GM19193 (cell line): Measurements from ENCODE around the gene PTPRQ.

Experiments used
- POLR2A ChIP-seq: IDR thresholded peaks from 4 replicates; pipeline ENCODE4 v1.6.1; 2011; ENCODE audit not compliant: insufficient read depth, insufficient read length; ENCODE audit errors: extremely low read depth

Gene PTPRQ

GRCh38 chr12:80445083-80445793, 1.2 kb downstream of the PTPRQ start:
- no peak for TF ChIP-seq POLR2A

- TF ChIP-seq POLR2A = no peak
Observed at GRCh38 chr12:80456513-80456912, 12.5 kb downstream of the PTPRQ start.

GRCh38 chr12:80460972-80461371, 16.9 kb downstream of the PTPRQ start:
- TF ChIP-seq POLR2A = no peak

GRCh38 chr12:80469681-80470080, 25.6 kb downstream of the PTPRQ start:
- no peak for TF ChIP-seq POLR2A

GRCh38 chr12:80470403-80470802, 26.4 kb downstream of the PTPRQ start:
- no peak for TF ChIP-seq POLR2A

- TF ChIP-seq POLR2A = no peak
Observed at GRCh38 chr12:80472236-80472635, 28.2 kb downstream of the PTPRQ start.

- TF ChIP-seq POLR2A = no peak
Observed at GRCh38 chr12:80472911-80473500, 29.0 kb downstream of the PTPRQ start.

GRCh38 chr12:80484746-80485145, 40.7 kb downstream of the PTPRQ start:
- TF ChIP-seq POLR2A = no peak

GRCh38 chr12:80485222-80485987, 41.4 kb downstream of the PTPRQ start:
- TF ChIP-seq POLR2A = no peak

- no peak for TF ChIP-seq POLR2A
Observed at GRCh38 chr12:80490329-80490728, 46.3 kb downstream of the PTPRQ start.

- TF ChIP-seq POLR2A = no peak
Observed at GRCh38 chr12:80491166-80491565, 47.1 kb downstream of the PTPRQ start.

GRCh38 chr12:80493466-80493865, 49.4 kb downstream of the PTPRQ start:
- TF ChIP-seq POLR2A = no peak

GRCh38 chr12:80494836-80495235, 50.8 kb downstream of the PTPRQ start:
- TF ChIP-seq POLR2A = no peak

GRCh38 chr12:80498059-80498728, 54.2 kb downstream of the PTPRQ start:
- TF ChIP-seq POLR2A = no peak
